Stomach (tissue), 4 donors: ENCODE measurements around the gene ZNF385D.

Source experiments
- EP300 ChIP-seq: sonication (generic); formaldehyde crosslinking; IDR thresholded peaks from one replicate; pipeline ENCODE4 v1.6.1; 2017; ENCODE audit warnings: antibody characterized with exemption
- POLR2A ChIP-seq, 4 donors: fragments of 450-650 bp; IDR thresholded peaks; one replicate each; pipeline ENCODE4 v1.6.1; 2016; ENCODE audit warnings: antibody characterized with exemption in 4 of 4, control low read depth in 2 of 4, mild to moderate bottlenecking in 1 of 4, moderate library complexity in 1 of 4
- POLR2AphosphoS5 ChIP-seq, 3 donors: sonication (generic); formaldehyde crosslinking; IDR thresholded peaks; one replicate each; pipeline ENCODE4 v1.6.1; 2016; ENCODE audit warnings: antibody characterized with exemption in 3 of 3
- TF ChIP-seq, protein P1 (sequence below), 7 experiments: fragments of 450-650 bp in 4 of 7; fragments of 200-600 bp in 3 of 7; sonication (generic) in 3 of 7; IDR thresholded peaks; one replicate each; pipeline ENCODE4 v1.5.1; 2016 to 2019; ENCODE audit warnings: antibody characterized with exemption in 7 of 7, control low read depth in 2 of 7, mild to moderate bottlenecking in 1 of 7

DNA sequence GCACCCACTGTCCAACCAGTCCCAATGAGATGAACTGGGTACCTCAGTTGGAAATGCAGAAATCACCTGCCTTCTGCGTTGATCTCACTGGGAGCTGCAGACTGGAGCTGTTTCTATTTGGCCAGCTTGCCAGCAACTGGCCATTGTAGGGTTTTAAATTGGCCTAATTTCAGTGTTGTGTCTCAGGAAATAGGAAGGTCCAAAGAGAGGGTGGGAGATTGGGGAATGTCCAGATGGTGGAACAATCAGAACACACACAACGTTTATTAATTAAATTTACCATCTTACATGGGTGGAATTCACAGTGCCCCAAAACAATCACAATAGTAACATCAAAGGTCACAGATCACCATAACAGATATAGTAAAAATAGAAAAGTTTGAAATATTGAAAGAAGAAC lies 189.5 kb downstream of the ZNF385D start:
- TF ChIP-seq, protein P1, sequence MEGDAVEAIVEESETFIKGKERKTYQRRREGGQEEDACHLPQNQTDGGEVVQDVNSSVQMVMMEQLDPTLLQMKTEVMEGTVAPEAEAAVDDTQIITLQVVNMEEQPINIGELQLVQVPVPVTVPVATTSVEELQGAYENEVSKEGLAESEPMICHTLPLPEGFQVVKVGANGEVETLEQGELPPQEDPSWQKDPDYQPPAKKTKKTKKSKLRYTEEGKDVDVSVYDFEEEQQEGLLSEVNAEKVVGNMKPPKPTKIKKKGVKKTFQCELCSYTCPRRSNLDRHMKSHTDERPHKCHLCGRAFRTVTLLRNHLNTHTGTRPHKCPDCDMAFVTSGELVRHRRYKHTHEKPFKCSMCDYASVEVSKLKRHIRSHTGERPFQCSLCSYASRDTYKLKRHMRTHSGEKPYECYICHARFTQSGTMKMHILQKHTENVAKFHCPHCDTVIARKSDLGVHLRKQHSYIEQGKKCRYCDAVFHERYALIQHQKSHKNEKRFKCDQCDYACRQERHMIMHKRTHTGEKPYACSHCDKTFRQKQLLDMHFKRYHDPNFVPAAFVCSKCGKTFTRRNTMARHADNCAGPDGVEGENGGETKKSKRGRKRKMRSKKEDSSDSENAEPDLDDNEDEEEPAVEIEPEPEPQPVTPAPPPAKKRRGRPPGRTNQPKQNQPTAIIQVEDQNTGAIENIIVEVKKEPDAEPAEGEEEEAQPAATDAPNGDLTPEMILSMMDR (IDR thresholded peaks at IDR 0.05): no peak
- no peak for TF ChIP-seq POLR2A (IDR thresholded peaks at IDR 0.05)
- no peak for TF ChIP-seq EP300
- TF ChIP-seq POLR2AphosphoS5 (IDR thresholded peaks at IDR 0.05): no peak
